HG03097 (cell line): ENCODE data around the gene LARP4.
"Not testable (repeated sequence)": the region's sequence is repeated elsewhere in the genome, so short reads cannot be mapped to it uniquely, and the experiment has no call there.

Source experiments
- ATAC-seq: cut with Tn5 transposase; IDR thresholded peaks from one replicate; pipeline ENCODE4 v1.9.1; 2021; ENCODE audit not compliant: unreplicated experiment, low FRiP score

LARP4 gene

GRCh38 chr12:50521781-50522180 is 121.1 kb downstream of the LARP4 start:
- not testable (repeated sequence) for ATAC-seq

GRCh38 chr12:50523772-50524171 is 123.1 kb downstream of the LARP4 start:
- no peak for ATAC-seq

GRCh38 chr12:50524621-50525020 is 123.9 kb downstream of the LARP4 start:
- no peak for ATAC-seq

- ATAC-seq, result no peak
Measured at GRCh38 chr12:50525422-50525821, 124.7 kb downstream of the LARP4 start.

GRCh38 chr12:50527359-50527726 is 126.7 kb downstream of the LARP4 start:
- ATAC-seq, result no peak

GRCh38 chr12:50528800-50529199 is 128.1 kb downstream of the LARP4 start:
- ATAC-seq, result no peak

- no peak for ATAC-seq
Measured at GRCh38 chr12:50529345-50529744, 128.7 kb downstream of the LARP4 start.
